Testis (tissue), 3 donors: ENCODE results near the gene EVC. TPM values are rescaled to one million over a fixed set of nuclear protein-coding genes. Genes with fewer than 3 reads are reported as not detected.

Experiments used
- DNase-seq: peaks from one replicate; pipeline ENCODE4 v3.0.0-alpha.2; 2019
- H3K27ac ChIP-seq, 2 donors: fragments of 200-600 bp; sonication (generic); one replicate each; pipeline ENCODE4 v1.5.1; 2019
- H3K27me3 ChIP-seq: fragments of 200-600 bp; sonication (generic); one replicate; pipeline ENCODE4 v1.5.1; 2019
- H3K36me3 ChIP-seq: fragments of 200-600 bp; sonication (generic); one replicate; pipeline ENCODE4 v1.5.1; 2017; ENCODE audit warnings: low read depth; ENCODE audit errors: missing control alignments
- H3K4me1 ChIP-seq: fragments of 200-600 bp; sonication (generic); one replicate; pipeline ENCODE4 v1.5.1; 2019
- H3K4me3 ChIP-seq, 2 donors: fragments of 200-600 bp; sonication (generic); one replicate each; pipeline ENCODE4 v1.5.1; 2017 to 2019
- H3K9me3 ChIP-seq: fragments of 200-600 bp; sonication (generic); one replicate; pipeline ENCODE4 v1.5.1; 2017
- POLR2A ChIP-seq: fragments of 450-650 bp; IDR thresholded peaks from one replicate; pipeline ENCODE4 v1.6.1; 2017; ENCODE audit warnings: antibody characterized with exemption, mild to moderate bottlenecking, moderate library complexity
- WGBS, 2 donors: methylation state at CpG; one replicate each; pipeline ENCODE4 v1.1.5; 2018; 5-methylcytosine and 5-hydroxymethylcytosine counted together
- intact Hi-C: fragments of 100-400 bp; cut with DNase I; formaldehyde crosslinking; loops from one replicate; pipeline ENCODE4 v1.15.1; 2023; ENCODE audit warnings: low total_unique reads
- polyA plus RNA-seq: library from polyadenylated mRNA; stranded (reverse); fragments of 350-450 nt; fragmentation: Illumina TruSeq; extraction: RNeasy Lipid Tissue Mini Kit (QIAGEN cat#74804); gene quantifications from one replicate; pipeline ENCODE4 v1.2.3, GENCODE V29; 2014; ENCODE audit warnings: low read depth, low replicate concordance; ENCODE audit not compliant: insufficient read depth
- total RNA-seq, 2 donors: library from RNA; depleted of rRNA; stranded (reverse); fragments of >200 nt; gene quantifications; one replicate each; pipeline ENCODE4 v1.2.3, GENCODE V29; 2016
- TF ChIP-seq, protein P1 (sequence below), 3 experiments: fragments of 450-650 bp in 2 of 3; fragments of 200-600 bp in 1 of 3; sonication (generic) in 1 of 3; IDR thresholded peaks; one replicate each; pipeline ENCODE4 v1.5.1; 2016 to 2019; ENCODE audit warnings: antibody characterized with exemption in 3 of 3, mild to moderate bottlenecking in 2 of 3, moderate library complexity in 1 of 3

Gene EVC
- total and polyA plus RNA-seq, 3 donors from 2014 or later: 9.0 to 39.6 (median 33.4) TPM

DNA sequence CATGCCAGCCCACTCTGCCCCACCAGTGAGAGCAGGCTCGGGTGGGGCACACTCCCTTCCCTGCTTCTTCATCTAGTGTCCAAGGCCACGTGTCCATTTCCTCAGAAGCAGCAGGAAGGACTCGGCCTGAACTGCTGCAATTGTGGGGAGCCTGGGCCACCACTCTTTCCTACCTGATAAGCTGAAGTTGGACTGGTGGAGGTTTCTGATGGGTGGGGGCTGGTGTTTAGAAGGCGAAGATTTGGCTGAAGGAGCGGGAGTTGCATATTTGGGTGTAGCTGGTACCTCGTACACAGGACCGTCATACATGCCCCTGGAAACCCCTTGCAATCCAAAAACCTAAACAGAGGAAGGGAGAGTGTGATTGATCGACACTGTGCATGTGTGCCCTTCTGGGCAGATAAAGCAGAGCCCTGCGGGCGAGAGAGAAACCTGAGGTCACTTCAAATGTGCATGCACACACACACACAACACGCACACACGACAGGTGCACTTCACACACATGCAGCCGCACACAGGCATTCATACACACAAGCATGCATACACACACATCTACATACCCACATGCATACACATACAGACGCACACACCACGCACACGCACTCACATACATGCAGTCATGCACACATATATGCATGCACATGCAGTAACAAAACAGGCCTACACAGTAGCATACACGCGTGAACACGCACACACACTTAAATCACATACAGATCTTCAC is 114.5 kb downstream of the EVC start:
- H3K4me3 ChIP-seq: no peak overlapping the region
- no peaks in the 10 kb centered on the region for H3K36me3 ChIP-seq
- intact Hi-C loops: no loop called here
- H3K9me3 ChIP-seq: no peaks in the 10 kb centered on the region
- TF ChIP-seq, protein P1, sequence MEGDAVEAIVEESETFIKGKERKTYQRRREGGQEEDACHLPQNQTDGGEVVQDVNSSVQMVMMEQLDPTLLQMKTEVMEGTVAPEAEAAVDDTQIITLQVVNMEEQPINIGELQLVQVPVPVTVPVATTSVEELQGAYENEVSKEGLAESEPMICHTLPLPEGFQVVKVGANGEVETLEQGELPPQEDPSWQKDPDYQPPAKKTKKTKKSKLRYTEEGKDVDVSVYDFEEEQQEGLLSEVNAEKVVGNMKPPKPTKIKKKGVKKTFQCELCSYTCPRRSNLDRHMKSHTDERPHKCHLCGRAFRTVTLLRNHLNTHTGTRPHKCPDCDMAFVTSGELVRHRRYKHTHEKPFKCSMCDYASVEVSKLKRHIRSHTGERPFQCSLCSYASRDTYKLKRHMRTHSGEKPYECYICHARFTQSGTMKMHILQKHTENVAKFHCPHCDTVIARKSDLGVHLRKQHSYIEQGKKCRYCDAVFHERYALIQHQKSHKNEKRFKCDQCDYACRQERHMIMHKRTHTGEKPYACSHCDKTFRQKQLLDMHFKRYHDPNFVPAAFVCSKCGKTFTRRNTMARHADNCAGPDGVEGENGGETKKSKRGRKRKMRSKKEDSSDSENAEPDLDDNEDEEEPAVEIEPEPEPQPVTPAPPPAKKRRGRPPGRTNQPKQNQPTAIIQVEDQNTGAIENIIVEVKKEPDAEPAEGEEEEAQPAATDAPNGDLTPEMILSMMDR (IDR thresholded peaks at IDR 0.05): no peak
- no peak for TF ChIP-seq POLR2A
- DNase-seq: no peak
- no peak overlapping the region for H3K27ac ChIP-seq
- H3K27me3 ChIP-seq: no peaks in the 10 kb centered on the region
- WGBS, 2 donors: 86 to 93% methylated on average over 18 to 19 of the region's 19 CpGs
- H3K4me1 ChIP-seq: no peaks in the 10 kb centered on the region

DNA sequence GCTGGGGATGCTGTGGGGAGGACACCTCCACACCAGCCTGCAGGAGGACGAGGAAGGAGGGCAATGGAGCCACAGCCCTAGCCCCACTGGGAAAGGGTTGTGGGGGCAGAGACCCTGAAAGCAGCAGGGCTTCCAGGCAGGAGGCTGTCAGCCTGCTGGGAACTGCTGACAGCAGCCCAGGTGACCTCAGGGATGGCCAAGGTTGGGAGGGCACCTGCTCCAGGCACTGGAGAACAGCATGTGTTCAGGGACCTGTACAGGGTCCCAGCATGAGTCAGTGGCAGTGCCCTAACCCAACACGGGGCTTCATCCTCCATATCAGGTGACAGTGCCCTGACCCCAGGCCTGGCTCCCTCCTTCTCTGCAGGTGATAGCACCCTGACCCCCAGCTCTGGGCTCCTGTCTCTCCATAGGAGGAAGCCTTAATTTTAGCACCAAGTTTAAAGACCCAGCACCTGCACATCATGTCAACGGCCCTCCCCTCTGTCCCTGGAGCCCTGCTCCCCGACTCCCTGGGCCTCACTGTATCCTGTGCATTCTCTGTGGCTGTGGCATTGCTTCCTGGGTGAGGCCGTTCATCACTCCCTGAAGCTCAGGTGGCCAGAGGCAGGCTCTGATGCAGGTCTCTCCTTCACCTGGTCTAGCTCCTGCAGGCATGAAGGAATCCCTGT is 115.6 kb downstream of the EVC start:
- intact Hi-C loops: no loop called here
- 68 to 73% methylated on average over 5 of the region's 5 CpGs for WGBS, 2 donors
- TF ChIP-seq, protein P1 (IDR thresholded peaks at IDR 0.05): no peak
- no peak for TF ChIP-seq POLR2A
- no peak overlapping the region for H3K27ac ChIP-seq
- no peak for DNase-seq
- H3K4me1 ChIP-seq: no peaks in the 10 kb centered on the region
- no peaks in the 10 kb centered on the region for H3K9me3 ChIP-seq
- H3K27me3 ChIP-seq: no peaks in the 10 kb centered on the region
- H3K36me3 ChIP-seq: no peaks in the 10 kb centered on the region
- H3K4me3 ChIP-seq: no peak overlapping the region

DNA sequence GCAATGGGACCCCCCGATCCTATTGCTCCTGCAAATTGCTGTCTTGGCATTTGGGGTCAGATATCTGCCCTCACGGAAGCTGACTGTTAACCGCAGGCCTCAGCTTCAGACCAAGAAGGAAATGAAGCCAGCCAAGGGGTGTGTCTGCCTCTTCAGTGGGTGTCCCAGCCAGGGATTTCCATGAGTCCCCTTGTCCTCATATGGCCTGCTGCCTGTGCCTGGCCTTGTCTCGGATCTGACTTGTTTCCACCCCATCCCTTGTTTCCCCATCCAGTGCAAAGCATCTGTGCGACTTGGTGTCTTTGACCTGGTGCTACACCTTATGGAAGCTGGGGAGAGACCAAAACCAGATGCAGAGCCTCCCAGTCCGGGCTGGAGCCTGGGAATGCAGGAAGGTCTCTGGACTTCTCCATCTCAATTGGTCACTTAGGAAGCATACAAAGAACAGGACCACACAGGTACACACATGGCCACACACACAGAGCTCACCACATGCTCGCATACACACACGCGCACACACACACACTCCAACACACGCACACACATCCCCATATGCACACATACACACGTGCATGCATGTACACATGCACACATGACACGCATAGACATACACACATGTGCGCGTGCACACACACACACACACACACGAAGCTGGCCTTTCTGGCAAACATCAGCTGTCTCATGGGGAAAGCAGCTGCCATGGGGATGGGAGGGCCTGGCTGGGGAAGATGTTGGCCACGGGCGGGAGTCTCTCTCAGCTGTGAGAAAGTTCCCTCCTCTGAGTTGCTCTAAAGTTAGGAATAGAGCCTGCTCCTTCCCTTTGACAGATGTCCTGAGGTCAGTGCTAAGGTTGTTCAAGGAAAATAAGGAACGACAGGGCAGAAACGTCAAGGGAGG is 116.4 kb downstream of the EVC start:
- WGBS, 2 donors: 58 to 67% methylated on average over 14 to 19 of the region's 19 CpGs
- H3K4me1 ChIP-seq: no peaks in the 10 kb centered on the region
- H3K4me3 ChIP-seq: no peak overlapping the region
- no peaks in the 10 kb centered on the region for H3K9me3 ChIP-seq
- H3K36me3 ChIP-seq: no peaks in the 10 kb centered on the region
- no peak overlapping the region for H3K27ac ChIP-seq
- DNase-seq: no peak
- TF ChIP-seq, protein P1 (IDR thresholded peaks at IDR 0.05): no peak
- TF ChIP-seq POLR2A: no peak
- intact Hi-C loops: no loop called here
- H3K27me3 ChIP-seq: no peaks in the 10 kb centered on the region

DNA sequence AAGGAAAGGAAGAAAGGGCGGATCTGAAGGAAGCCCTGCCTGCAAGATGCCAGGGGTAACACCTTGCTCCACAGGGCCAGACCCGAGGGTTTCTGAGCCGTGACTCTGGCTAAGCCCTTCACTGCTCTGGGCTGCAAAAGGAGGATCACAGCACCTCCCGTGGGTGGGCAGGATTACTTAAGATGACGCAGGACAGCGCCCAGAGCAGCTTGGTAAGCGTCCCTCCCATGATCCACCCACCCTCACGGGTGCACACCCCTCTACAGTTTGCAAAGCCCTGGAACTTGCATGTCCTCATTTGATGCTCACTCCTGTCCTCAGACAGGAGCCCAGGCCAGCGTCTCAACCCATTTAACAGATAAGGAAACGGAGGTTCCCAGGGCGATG is 117.0 kb downstream of the EVC start:
- TF ChIP-seq POLR2A: no peak
- TF ChIP-seq, protein P1 (IDR thresholded peaks at IDR 0.05): no peak
- Histone ChIP-seq H3K4me1 (no peaks in the 10 kb centered on the region), H3K36me3 (no peaks in the 10 kb centered on the region), H3K4me3 (no peak overlapping the region), H3K27me3 (no peaks in the 10 kb centered on the region), H3K27ac (no peak overlapping the region), H3K9me3 (no peaks in the 10 kb centered on the region)
- intact Hi-C loops: no loop called here
- no peak for DNase-seq
- 77 to 82% methylated on average over 11 of the region's 11 CpGs for WGBS, 2 donors
